Astrocyte (in vitro differentiated cells and primary cell): ENCODE data around the gene FLOT2.

Source experiments
- CTCF ChIP-seq: IDR thresholded peaks from 2 replicates; pipeline ENCODE4 v1.5.1; 2011; ENCODE audit warnings: low read depth, mild to moderate bottlenecking, inconsistent platforms, low read length, moderate library complexity; ENCODE audit not compliant: insufficient read depth
- EZH2 ChIP-seq: IDR thresholded peaks from 2 replicates; pipeline ENCODE4 v1.6.1; 2012; ENCODE audit warnings: mild to moderate bottlenecking, low read length, inconsistent platforms; ENCODE audit not compliant: insufficient read depth

GRCh38 chr17:28864991-28865849 lies 32.3 kb downstream of the FLOT2 start:
- no peak for TF ChIP-seq CTCF
- no peak for TF ChIP-seq EZH2
